ENCODE data around the gene RECQL. TPM values are rescaled to one million over a fixed set of nuclear protein-coding genes. Genes with fewer than 3 reads are reported as not detected.

RECQL gene
- polyA plus RNA-seq, 1 experiment, result 42.8 TPM

GRCh38 chr12:21505888-21506287, 4.5 kb upstream of the RECQL start:
- DNase-seq (ENCODE audit: low read depth, low spot score), result no peak
- no peak overlapping the region for H3K27ac ChIP-seq (ENCODE audit: low read depth, low read length)
- no peaks in the 10 kb centered on the region for H3K27me3 ChIP-seq (ENCODE audit: control insufficient read depth, insufficient read depth, low read length)
- ChIA-PET CTCF (interaction anchor here (0.9 kb wide), 1 partner anchor 54 kb away, joined by 3 read pairs; no protein-coding TSS in a partner anchor), POLR2A (no interaction called here)
- TF ChIP-seq, protein P1, sequence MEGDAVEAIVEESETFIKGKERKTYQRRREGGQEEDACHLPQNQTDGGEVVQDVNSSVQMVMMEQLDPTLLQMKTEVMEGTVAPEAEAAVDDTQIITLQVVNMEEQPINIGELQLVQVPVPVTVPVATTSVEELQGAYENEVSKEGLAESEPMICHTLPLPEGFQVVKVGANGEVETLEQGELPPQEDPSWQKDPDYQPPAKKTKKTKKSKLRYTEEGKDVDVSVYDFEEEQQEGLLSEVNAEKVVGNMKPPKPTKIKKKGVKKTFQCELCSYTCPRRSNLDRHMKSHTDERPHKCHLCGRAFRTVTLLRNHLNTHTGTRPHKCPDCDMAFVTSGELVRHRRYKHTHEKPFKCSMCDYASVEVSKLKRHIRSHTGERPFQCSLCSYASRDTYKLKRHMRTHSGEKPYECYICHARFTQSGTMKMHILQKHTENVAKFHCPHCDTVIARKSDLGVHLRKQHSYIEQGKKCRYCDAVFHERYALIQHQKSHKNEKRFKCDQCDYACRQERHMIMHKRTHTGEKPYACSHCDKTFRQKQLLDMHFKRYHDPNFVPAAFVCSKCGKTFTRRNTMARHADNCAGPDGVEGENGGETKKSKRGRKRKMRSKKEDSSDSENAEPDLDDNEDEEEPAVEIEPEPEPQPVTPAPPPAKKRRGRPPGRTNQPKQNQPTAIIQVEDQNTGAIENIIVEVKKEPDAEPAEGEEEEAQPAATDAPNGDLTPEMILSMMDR (IDR thresholded peaks at IDR 0.05; ENCODE audit: low read depth, low read length), result no peak
- H3K4me3 ChIP-seq (ENCODE audit: low read depth, low read length), result no peak overlapping the region
- H3K9me3 ChIP-seq (ENCODE audit: control insufficient read depth, insufficient read depth, low read length), result no peaks in the 10 kb centered on the region; the same call in 1 of the 2 replicates

GRCh38 chr12:21502872-21503271, 1.4 kb upstream of the RECQL start:
- ChIA-PET POLR2A (interaction anchor here (2.1 to 2.4 kb wide), 2 partner anchors 9 to 65 kb away, joined by 8 to 15 read pairs; partner anchors contain the start of gene PYROXD1), CTCF (interaction anchor here (2.0 kb wide), 1 partner anchor 10 kb away, joined by 4 read pairs; no protein-coding TSS in a partner anchor)
- DNase-seq (ENCODE audit: low read depth, low spot score), result no peak
- no peaks in the 10 kb centered on the region; the same call in 1 of the 2 replicates for H3K9me3 ChIP-seq (ENCODE audit: control insufficient read depth, insufficient read depth, low read length)
- no peak overlapping the region for H3K27ac ChIP-seq (ENCODE audit: low read depth, low read length)
- no peaks in the 10 kb centered on the region for H3K27me3 ChIP-seq (ENCODE audit: control insufficient read depth, insufficient read depth, low read length)
- TF ChIP-seq, protein P1 (IDR thresholded peaks at IDR 0.05; ENCODE audit: low read depth, low read length), result no peak
- peak overlapping the region; percentile 89 for H3K4me3 ChIP-seq (ENCODE audit: low read depth, low read length)

DNA sequence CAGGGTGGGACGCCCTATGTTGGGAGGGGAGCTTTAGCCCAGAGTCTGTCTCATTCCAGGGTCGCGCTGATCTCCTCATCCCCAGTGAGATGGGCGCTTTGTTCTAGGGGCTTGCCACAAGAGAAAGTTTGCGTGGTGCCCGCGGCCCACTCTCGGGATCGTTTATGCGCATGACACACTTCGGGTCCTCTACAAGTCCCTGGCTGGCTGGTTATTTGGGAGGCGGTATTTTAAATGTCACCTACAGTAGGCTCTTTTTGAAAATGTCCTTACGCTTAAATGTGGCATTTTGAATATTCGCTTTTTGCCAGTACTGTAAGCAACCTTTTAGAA, 695 bp upstream of the RECQL start:
- H3K27ac ChIP-seq (ENCODE audit: low read depth, low read length), result peak overlapping the region; percentile 98
- CTCF ChIA-PET, result interaction anchor here (2.0 kb wide), 1 partner anchor 10 kb away, joined by 4 read pairs; no protein-coding TSS in a partner anchor
- H3K4me3 ChIP-seq (ENCODE audit: low read depth, low read length), result peak overlapping the region; percentile 89
- TF ChIP-seq, protein P1 (IDR thresholded peaks at IDR 0.05; ENCODE audit: low read depth, low read length), result no peak
- no peaks in the 10 kb centered on the region; the same call in 1 of the 2 replicates for H3K9me3 ChIP-seq (ENCODE audit: control insufficient read depth, insufficient read depth, low read length)
- POLR2A ChIA-PET, result interaction anchor here (1.2 to 2.4 kb wide), 3 partner anchors 10 to 155 kb away, joined by 7 to 15 read pairs (median 8); partner anchors contain the start of genes LDHB and PYROXD1
- H3K27me3 ChIP-seq (ENCODE audit: control insufficient read depth, insufficient read depth, low read length), result no peaks in the 10 kb centered on the region
- DNase-seq (ENCODE audit: low read depth, low spot score), result no peak

GRCh38 chr12:21500786-21501257, 613 bp downstream of the RECQL start:
- peak overlapping the region; percentile 80 for H3K4me3 ChIP-seq (ENCODE audit: low read depth, low read length)
- TF ChIP-seq, protein P1 (IDR thresholded peaks at IDR 0.05; ENCODE audit: low read depth, low read length), result no peak
- H3K27me3 ChIP-seq (ENCODE audit: control insufficient read depth, insufficient read depth, low read length), result no peaks in the 10 kb centered on the region
- CTCF ChIA-PET, result no interaction called here
- no peak for DNase-seq (ENCODE audit: low read depth, low spot score)
- peak overlapping the region; percentile 98 for H3K27ac ChIP-seq (ENCODE audit: low read depth, low read length)
- no peaks in the 10 kb centered on the region; the same call in 1 of the 2 replicates for H3K9me3 ChIP-seq (ENCODE audit: control insufficient read depth, insufficient read depth, low read length)
- POLR2A ChIA-PET, result interaction anchor here (0.8 to 2.4 kb wide), 4 partner anchors 9 to 179 kb away, joined by 6 to 15 read pairs (median 10); partner anchors contain the start of gene PYROXD1

DNA sequence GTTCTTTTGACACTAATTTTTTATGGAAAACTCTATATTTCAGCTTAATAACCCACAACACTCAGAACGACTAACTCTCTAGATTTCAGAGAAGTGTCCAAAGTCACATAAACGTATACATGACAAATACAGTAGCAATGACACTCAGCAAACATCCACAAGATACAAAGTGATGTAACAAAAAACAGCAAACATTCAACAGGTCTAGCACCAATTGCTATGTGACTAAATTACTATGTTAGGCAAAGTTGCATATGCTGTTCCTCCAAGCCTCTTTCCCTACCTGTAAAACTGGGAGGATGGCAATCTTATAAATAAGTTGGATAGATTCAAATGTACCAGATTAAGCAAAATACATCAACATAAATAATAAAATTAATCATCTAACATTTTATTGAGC, 1.7 kb downstream of the RECQL start:
- no peak overlapping the region for H3K27ac ChIP-seq (ENCODE audit: low read depth, low read length)
- DNase-seq (ENCODE audit: low read depth, low spot score), result no peak
- ChIA-PET POLR2A (no interaction called here), CTCF (interaction anchor here (0.5 to 1.3 kb wide), 2 partner anchors 10 to 405 kb away, joined by 4 to 8 read pairs; no protein-coding TSS in a partner anchor)
- no peaks in the 10 kb centered on the region; the same call in 1 of the 2 replicates for H3K9me3 ChIP-seq (ENCODE audit: control insufficient read depth, insufficient read depth, low read length)
- TF ChIP-seq, protein P1 (IDR thresholded peaks at IDR 0.05; ENCODE audit: low read depth, low read length), result no peak
- peak overlapping the region; percentile 80 for H3K4me3 ChIP-seq (ENCODE audit: low read depth, low read length)
- H3K27me3 ChIP-seq (ENCODE audit: control insufficient read depth, insufficient read depth, low read length), result no peaks in the 10 kb centered on the region

Data from AG04450 (cell line).